HUES6 (cell line): ENCODE measurements around the gene MDFI.

ENCODE experiments used
- H3K27ac ChIP-seq: 2 replicates; pipeline ENCODE4 v1.7.0; 2013; ENCODE audit warnings: low read depth, mild to moderate bottlenecking, low read length, inconsistent platforms
- H3K27me3 ChIP-seq: 2 replicates; pipeline ENCODE4 v1.6.1; 2013; ENCODE audit warnings: low read length; ENCODE audit not compliant: control insufficient read depth, insufficient read depth
- H3K36me3 ChIP-seq: 2 replicates; pipeline ENCODE4 v1.6.1; 2013; ENCODE audit warnings: low read length; ENCODE audit not compliant: control insufficient read depth, insufficient read depth
- H3K4me1 ChIP-seq: 2 replicates; pipeline ENCODE4 v1.6.1; 2013; ENCODE audit warnings: low read length; ENCODE audit not compliant: control insufficient read depth, insufficient read depth
- H3K4me3 ChIP-seq: 2 replicates; pipeline ENCODE4 v1.5.1; 2013; ENCODE audit warnings: low read depth, low read length
- H3K9ac ChIP-seq: one replicate; pipeline ENCODE4 v1.6.1; 2013; ENCODE audit warnings: mild to moderate bottlenecking, low read length
- H3K9me3 ChIP-seq: 2 replicates; pipeline ENCODE4 v1.6.1; 2013; ENCODE audit warnings: low read depth, low read length; ENCODE audit not compliant: control insufficient read depth, insufficient read depth

Gene MDFI

DNA sequence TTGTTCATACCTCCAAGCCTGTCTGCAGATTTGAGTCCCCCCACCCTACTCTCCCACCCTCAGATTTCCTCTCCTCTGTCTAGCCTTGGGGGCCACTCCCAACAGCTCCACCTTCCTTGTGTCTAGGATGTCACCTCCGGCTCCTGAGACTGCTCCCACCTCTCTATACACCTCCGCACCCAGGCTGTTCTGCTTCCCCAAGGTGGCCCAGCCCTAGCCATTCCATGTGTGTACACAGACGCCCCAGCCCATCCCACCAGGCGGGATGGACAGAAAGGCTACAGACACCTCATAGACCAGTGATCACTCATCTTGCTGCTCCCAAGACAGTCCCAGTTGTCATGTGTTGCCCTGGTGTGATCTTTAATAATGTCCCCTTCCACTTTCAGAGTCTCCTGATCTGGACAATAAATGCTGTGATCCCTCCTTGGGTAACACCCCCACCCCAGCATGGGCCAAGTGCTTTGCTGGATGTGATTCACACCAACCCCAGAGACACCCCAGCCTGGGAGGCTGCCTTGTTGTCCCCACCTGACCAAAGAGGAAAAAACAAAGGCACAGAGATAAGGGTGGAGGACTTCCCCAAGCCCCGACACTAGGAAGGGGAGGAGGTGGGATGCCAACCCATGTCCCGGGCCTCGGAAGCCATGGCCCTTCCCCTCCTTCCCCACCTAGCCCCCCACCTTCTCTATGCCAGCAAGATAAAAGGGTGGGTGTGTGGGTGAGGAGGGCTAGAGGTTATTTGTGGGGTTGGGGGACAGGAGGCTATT is 36.1 kb downstream of the MDFI start:
- H3K9me3 ChIP-seq: no peaks in the 10 kb centered on the region
- H3K27ac ChIP-seq: no peak overlapping the region
- H3K36me3 ChIP-seq: no peaks in the 10 kb centered on the region
- no peak overlapping the region for H3K4me3 ChIP-seq
- no peak overlapping the region for H3K9ac ChIP-seq
- peaks cover 9% of the 10 kb centered on the region; the same call in 1 of the 2 replicates for H3K27me3 ChIP-seq
- peaks cover 21% of the 10 kb centered on the region for H3K4me1 ChIP-seq

DNA sequence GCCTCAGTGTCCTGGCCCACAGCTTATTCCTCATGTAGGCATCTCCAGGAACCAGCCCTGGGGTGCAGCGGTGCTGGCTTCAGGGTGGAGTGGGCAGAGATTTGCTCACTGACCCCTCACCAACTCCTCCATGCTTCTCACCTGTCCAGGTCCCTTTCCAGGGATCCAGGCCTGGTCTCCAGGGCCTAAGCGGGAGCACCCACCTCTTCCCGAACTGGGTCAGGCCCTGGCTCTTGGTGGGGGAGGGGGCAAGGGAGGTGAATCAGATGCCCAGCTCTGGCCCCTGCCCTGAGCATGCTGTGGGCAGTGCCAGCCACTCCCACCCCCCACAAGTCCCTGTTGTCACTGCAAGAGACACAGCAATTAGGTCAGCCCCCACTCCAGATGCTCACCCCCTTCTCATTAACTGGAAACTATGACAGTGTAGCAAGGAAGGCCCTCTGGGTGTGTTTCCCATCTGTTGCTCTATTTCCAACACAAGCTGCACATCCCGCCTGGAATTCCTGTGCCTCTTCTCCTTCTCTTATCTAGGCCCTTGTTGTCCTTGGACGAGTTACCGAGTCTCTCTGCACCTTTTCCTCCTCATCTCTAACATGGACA is 37.0 kb downstream of the MDFI start:
- Histone ChIP-seq H3K36me3 (no peaks in the 10 kb centered on the region), H3K4me1 (peaks cover 25% of the 10 kb centered on the region), H3K27me3 (peaks cover 9% of the 10 kb centered on the region; the same call in 1 of the 2 replicates), H3K27ac (no peak overlapping the region), H3K9me3 (no peaks in the 10 kb centered on the region), H3K4me3 (no peak overlapping the region), H3K9ac (no peak overlapping the region)

DNA sequence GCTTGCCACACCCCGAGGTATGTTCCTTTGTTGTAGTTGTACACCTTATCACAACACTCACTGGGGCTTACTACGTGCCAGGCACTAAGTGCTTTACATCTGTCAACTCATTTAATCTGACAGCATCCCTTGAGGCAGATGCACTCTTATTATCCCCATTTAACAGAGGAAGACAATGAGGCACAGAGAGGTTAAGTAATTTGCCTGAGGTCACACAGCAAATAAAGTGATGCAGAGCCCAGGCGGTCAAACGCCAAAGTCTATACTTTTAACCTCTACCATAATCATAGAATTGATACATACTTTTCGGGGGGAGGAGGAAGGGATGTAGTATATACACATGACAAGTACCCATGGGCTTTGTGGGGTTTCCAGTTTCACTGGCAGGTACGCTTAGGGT is 37.7 kb downstream of the MDFI start:
- H3K9me3 ChIP-seq: no peaks in the 10 kb centered on the region
- no peaks in the 10 kb centered on the region for H3K36me3 ChIP-seq
- H3K4me1 ChIP-seq: peaks cover 28% of the 10 kb centered on the region
- peaks cover 9% of the 10 kb centered on the region; the same call in 1 of the 2 replicates for H3K27me3 ChIP-seq
- H3K27ac ChIP-seq: no peak overlapping the region
- no peak overlapping the region for H3K4me3 ChIP-seq
- H3K9ac ChIP-seq: no peak overlapping the region

DNA sequence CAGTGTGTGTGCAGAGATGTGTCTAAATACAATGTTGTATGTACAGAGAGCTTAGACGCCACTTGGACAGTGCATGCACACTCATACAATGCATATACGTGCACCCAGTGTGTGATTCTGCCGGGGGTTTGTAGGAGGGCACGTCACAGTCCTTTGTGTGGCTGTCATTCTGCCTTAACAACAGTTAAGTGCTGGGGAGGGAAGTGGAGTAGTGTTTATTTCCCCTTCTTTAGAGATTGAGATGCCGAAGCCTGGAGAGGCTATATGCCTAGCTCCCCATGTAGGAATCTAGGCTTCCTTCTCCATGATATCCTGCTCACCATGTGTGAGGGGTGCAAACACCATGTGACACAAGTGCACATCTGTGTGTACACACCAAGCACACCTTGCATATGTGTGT is 38.2 kb downstream of the MDFI start:
- Histone ChIP-seq H3K27me3 (peaks cover 9% of the 10 kb centered on the region; the same call in 1 of the 2 replicates), H3K36me3 (no peaks in the 10 kb centered on the region), H3K9me3 (no peaks in the 10 kb centered on the region), H3K9ac (no peak overlapping the region), H3K4me1 (peaks cover 28% of the 10 kb centered on the region), H3K27ac (no peak overlapping the region), H3K4me3 (no peak overlapping the region)

DNA sequence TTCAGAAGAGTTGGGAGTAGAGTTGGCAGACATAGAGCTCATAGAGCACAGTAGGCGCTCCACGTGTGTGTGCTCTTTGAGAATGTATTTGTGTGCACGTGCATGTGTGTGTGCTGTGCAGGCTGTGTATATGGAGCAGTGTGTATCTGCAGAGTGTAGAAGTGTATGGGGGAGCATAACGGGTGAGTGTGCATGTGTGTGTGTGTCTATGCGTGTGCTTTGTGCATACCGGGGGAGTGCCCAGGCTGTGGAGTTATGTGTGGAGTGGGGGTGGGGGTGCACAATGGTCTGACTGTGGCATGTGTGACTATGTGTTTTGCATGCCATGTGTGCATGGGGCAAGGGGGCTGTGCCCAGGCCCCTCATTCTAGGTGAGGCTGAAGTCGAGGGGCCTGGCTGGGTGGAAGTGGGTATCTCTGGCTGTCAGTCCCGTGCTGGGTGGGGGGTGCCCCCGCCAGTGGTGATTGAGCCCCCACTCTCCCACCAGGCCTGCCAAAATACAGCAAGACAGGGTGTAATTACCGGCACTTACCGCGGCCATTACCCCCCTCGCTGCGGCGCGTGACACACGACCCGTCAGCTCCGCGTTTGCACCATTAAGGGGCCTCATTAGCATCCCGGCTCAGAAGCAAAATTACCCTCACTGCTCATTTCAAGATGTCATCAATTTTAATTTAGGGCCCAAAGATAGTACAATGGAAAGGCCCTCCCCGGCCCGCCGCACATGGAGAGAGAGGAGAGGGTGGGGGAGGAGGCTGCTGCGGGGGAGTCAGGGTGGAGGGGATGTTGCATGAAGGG is 39.1 kb downstream of the MDFI start:
- no peak overlapping the region for H3K9ac ChIP-seq
- no peak overlapping the region for H3K4me3 ChIP-seq
- H3K9me3 ChIP-seq: no peaks in the 10 kb centered on the region
- H3K36me3 ChIP-seq: no peaks in the 10 kb centered on the region
- peaks cover 30% of the 10 kb centered on the region for H3K4me1 ChIP-seq
- H3K27me3 ChIP-seq: peaks cover 9% of the 10 kb centered on the region; the same call in 1 of the 2 replicates
- H3K27ac ChIP-seq: no peak overlapping the region

DNA sequence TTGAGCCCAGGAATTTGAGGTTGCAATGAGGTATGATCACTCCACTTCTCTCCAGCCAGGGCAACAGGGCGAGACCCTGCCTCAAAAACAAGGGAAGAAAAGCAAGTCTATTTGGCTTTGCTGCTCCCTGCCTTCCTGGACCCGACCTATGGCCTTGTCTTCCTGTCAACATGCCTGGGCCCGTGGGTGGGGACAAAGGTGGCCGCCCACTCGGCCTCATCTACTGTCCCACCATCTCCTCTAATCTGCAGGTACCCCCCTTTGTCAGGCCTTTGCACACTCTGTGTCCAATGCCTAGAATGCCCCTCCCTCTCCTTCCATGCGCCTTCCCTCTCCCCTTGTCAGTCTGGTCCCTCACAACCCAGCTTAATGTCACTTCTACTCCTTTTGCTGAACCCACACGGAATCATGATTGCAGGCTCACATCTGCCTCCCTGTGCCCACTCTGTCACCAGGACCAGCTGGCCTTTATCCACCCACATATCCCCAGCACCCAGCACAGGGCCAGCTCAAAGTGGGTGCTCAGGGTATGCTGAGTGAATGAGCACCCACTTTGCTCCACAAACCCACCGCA is 40.3 kb downstream of the MDFI start:
- peaks cover 35% of the 10 kb centered on the region for H3K4me1 ChIP-seq
- H3K4me3 ChIP-seq: no peak overlapping the region
- no peaks in the 10 kb centered on the region for H3K9me3 ChIP-seq
- no peak overlapping the region for H3K27ac ChIP-seq
- no peak overlapping the region for H3K9ac ChIP-seq
- H3K27me3 ChIP-seq: peaks cover 9% of the 10 kb centered on the region; the same call in 1 of the 2 replicates
- H3K36me3 ChIP-seq: no peaks in the 10 kb centered on the region

DNA sequence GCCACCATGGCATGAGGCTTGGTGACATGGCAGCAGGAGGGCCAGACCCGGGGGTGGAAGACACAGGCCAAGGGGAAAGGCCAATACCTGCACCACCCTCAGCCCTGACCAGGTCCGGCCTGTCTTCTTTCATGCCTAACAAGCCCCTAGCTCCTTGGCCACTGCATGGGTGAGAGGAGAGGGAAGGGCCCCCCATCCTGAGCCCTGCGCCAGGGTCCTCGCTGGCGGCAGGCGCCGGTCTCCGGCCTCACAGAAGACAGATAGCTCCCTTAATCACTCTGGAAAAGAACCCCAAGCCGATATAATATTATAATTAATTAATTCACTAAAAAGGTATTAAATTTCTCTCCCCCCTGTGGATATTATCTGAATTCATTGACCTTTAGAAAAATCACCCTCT is 41.4 kb downstream of the MDFI start:
- no peak overlapping the region for H3K9ac ChIP-seq
- no peaks in the 10 kb centered on the region for H3K36me3 ChIP-seq
- peaks cover 37% of the 10 kb centered on the region for H3K4me1 ChIP-seq
- H3K27ac ChIP-seq: no peak overlapping the region
- no peaks in the 10 kb centered on the region for H3K9me3 ChIP-seq
- no peak overlapping the region for H3K4me3 ChIP-seq
- peaks cover 9% of the 10 kb centered on the region; the same call in 1 of the 2 replicates for H3K27me3 ChIP-seq

DNA sequence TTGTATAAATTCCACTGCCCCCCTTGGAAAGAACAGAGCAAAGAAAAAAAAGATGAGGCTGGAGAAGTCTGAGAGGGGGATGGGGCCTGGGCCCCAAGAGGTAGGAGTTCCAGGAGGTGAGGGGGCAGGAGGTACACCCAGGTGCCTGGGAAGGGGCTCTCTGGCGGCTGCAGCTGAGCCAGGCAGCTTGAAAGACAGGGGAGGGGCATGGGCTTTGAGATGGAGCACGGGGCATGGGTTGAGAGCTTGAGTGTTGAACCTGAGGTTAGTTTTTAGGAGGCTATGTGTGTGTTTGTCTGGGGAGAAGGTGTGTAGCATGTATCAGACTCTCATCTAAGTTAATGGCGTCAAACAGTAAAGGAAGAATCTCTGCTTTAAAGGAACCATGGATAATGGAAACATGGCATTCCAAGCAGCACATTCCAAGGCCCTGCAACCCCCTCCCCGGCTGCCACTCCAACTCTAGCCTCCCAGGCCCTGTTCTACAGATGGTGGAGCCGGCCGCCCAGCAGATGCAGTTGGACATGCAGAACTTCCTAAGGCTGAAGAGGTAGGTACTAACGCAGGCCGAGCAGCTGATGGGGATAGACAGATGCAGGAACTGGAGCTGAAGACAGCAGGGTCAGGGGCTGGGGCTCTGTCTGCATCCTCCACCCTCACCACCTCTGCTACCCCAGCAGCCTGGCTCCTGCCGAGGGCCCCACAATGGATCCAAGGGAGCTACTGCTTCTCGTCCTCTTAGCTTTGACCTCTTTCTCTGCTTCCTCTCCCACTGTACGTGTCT is 42.1 kb downstream of the MDFI start:
- peaks cover 11% of the 10 kb centered on the region; the same call in 1 of the 2 replicates for H3K27me3 ChIP-seq
- no peak overlapping the region for H3K27ac ChIP-seq
- peaks cover 37% of the 10 kb centered on the region for H3K4me1 ChIP-seq
- H3K36me3 ChIP-seq: no peaks in the 10 kb centered on the region
- H3K9ac ChIP-seq: no peak overlapping the region
- H3K4me3 ChIP-seq: no peak overlapping the region
- no peaks in the 10 kb centered on the region for H3K9me3 ChIP-seq

DNA sequence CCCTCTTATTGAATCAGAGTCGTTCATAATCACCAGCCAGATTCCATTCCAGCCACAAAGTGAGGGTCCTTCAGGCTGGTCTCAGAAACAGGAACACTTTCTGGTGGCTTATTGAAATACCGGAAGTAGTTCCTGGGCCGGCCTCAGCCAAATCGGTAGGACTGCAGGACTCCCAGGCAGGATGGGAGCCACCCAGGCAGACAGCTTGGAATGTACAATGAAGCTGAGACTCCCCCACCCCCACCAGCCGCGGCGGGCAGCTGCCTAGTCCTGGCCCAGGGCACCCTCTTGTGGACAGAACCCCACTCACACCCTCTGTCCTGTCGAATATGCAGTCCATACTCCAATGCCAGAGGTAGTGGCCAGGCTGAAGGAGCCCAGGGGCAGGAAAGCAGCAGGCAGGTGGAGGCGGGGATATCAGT is 43.8 kb downstream of the MDFI start:
- Histone ChIP-seq H3K36me3 (no peaks in the 10 kb centered on the region), H3K9me3 (no peaks in the 10 kb centered on the region), H3K4me3 (no peak overlapping the region), H3K27ac (no peak overlapping the region), H3K27me3 (peaks cover 10% of the 10 kb centered on the region; the same call in 1 of the 2 replicates), H3K4me1 (peaks cover 34% of the 10 kb centered on the region), H3K9ac (no peak overlapping the region)

DNA sequence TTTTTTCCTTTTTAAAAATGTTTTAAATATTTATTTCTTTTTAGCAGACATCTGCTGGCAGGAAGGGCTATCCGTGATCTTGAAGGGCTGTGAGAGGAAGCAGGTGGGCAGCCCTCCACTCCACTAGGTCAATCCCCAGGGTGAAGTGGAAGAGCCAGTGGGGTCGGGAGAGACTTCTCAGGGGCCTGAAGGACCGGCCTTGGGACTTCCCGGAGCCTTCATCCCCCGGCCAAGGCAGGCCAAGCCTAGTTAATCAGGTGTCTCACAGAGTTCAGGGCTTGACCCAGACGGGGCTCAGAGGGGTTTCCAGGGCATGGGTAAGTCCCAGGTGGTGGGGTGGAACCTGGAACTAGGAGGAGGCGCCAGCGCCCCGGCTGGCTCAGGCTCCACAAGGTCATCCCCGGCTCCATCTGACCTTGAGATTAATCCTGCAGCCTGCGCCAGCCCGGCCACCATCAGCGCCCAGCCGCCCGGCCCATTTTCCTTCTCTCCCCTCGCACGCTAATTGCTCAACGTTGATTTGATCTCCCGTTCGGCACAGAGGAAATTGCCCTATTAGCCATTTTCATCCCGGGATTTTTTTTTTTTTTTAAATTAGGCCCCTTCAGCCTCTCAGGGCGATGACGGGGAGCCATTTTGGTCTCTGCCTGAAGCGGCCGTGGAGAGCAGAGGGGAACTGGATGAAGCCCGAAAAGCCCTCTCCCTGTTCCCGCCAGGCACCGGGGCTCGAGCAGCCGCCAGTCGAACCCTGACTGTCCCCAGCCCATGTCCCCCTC is 44.4 kb downstream of the MDFI start:
- H3K27ac ChIP-seq: no peak overlapping the region
- H3K4me1 ChIP-seq: peaks cover 35% of the 10 kb centered on the region
- peaks cover 7% of the 10 kb centered on the region; the same call in 1 of the 2 replicates for H3K27me3 ChIP-seq
- H3K36me3 ChIP-seq: no peaks in the 10 kb centered on the region
- H3K9ac ChIP-seq: no peak overlapping the region
- H3K4me3 ChIP-seq: no peak overlapping the region
- H3K9me3 ChIP-seq: no peaks in the 10 kb centered on the region
